IPS DF 6.9 (cell line): Measurements from ENCODE around the gene TEAD1.

Experiments used
- DNase-seq: peaks from one replicate; pipeline ENCODE4 v3.0.0-alpha.2; 2013; ENCODE audit warnings: low read depth, low spot score
- H3K27ac ChIP-seq: one replicate; pipeline ENCODE4 v1.5.1; 2013; ENCODE audit warnings: low read length, control low read depth
- H3K27me3 ChIP-seq: 2 replicates; pipeline ENCODE4 v1.6.1; 2013; ENCODE audit warnings: mild to moderate bottlenecking, low read length; ENCODE audit not compliant: control insufficient read depth, insufficient read depth
- H3K36me3 ChIP-seq: 2 replicates; pipeline ENCODE4 v1.6.1; 2013; ENCODE audit warnings: low read length; ENCODE audit not compliant: control insufficient read depth, insufficient read depth
- H3K4me1 ChIP-seq: 2 replicates; pipeline ENCODE4 v1.6.1; 2013; ENCODE audit warnings: low read length; ENCODE audit not compliant: control insufficient read depth, insufficient read depth
- H3K4me3 ChIP-seq: 2 replicates; pipeline ENCODE4 v1.5.1; 2013; ENCODE audit warnings: mild to moderate bottlenecking, low read length
- H3K9me3 ChIP-seq: 2 replicates; pipeline ENCODE4 v1.6.1; 2013; ENCODE audit warnings: low read length, inconsistent platforms; ENCODE audit not compliant: control insufficient read depth, insufficient read depth
- WGBS: extraction: QIAGEN DNeasy Blood & Tissue Kit; methylation state at CpG from one replicate; pipeline ENCODE4 v1.1.7; 2013; ENCODE audit warnings: mixed read lengths, missing lambda C conversion rate; ENCODE audit not compliant: insufficient read length, insufficient coverage; 5-methylcytosine and 5-hydroxymethylcytosine counted together

Gene TEAD1

GRCh38 chr11:12906501-12906900 lies 232.3 kb downstream of the TEAD1 start:
- Histone ChIP-seq H3K36me3 (no peaks in the 10 kb centered on the region), H3K27ac (no peak overlapping the region)
- WGBS = no CpG with 5 or more reads among the region's 4 CpGs

GRCh38 chr11:12909879-12910278 lies 235.7 kb downstream of the TEAD1 start:
- H3K36me3 ChIP-seq = no peaks in the 10 kb centered on the region
- no peaks in the 10 kb centered on the region for H3K9me3 ChIP-seq
- no peak overlapping the region for H3K4me3 ChIP-seq
- no peaks in the 10 kb centered on the region for H3K27me3 ChIP-seq
- no peak overlapping the region for H3K27ac ChIP-seq
- H3K4me1 ChIP-seq = peaks cover 2% of the 10 kb centered on the region
- DNase-seq = no peak
- WGBS = no CpG with 5 or more reads among the region's 2 CpGs

More at GRCh38 chr11:12906501-12906900, 232.3 kb downstream of the TEAD1 start:
- no peak for DNase-seq
- Histone ChIP-seq H3K9me3 (no peaks in the 10 kb centered on the region), H3K4me1 (no peaks in the 10 kb centered on the region), H3K4me3 (no peak overlapping the region), H3K27me3 (no peaks in the 10 kb centered on the region)

- Histone ChIP-seq H3K4me1 (peaks cover 7% of the 10 kb centered on the region), H3K36me3 (no peaks in the 10 kb centered on the region; the same call in 1 of the 2 replicates), H3K27ac (no peak overlapping the region), H3K9me3 (no peaks in the 10 kb centered on the region), H3K27me3 (no peaks in the 10 kb centered on the region), H3K4me3 (no peak overlapping the region)
- peak; percentile 76 for DNase-seq
- no CpG with 5 or more reads among the region's 11 CpGs for WGBS
These were observed 240.2 kb downstream of the TEAD1 start for GRCh38 chr11:12914400-12914912.

GRCh38 chr11:12915093-12915492 lies 240.9 kb downstream of the TEAD1 start:
- DNase-seq = no peak
- no CpG with 5 or more reads among the region's 7 CpGs for WGBS
- Histone ChIP-seq H3K36me3 (no peaks in the 10 kb centered on the region; the same call in 1 of the 2 replicates), H3K27ac (no peak overlapping the region), H3K4me1 (peaks cover 7% of the 10 kb centered on the region), H3K27me3 (no peaks in the 10 kb centered on the region), H3K9me3 (no peaks in the 10 kb centered on the region), H3K4me3 (no peak overlapping the region)

GRCh38 chr11:12917822-12918221 lies 243.6 kb downstream of the TEAD1 start:
- DNase-seq = no peak
- H3K9me3 ChIP-seq = no peaks in the 10 kb centered on the region
- no peaks in the 10 kb centered on the region for H3K27me3 ChIP-seq
- H3K27ac ChIP-seq = no peak overlapping the region
- peaks cover 5% of the 10 kb centered on the region for H3K4me1 ChIP-seq
- WGBS = no CpG with 5 or more reads among the region's 1 CpG
- no peaks in the 10 kb centered on the region; the same call in 1 of the 2 replicates for H3K36me3 ChIP-seq
- no peak overlapping the region for H3K4me3 ChIP-seq

GRCh38 chr11:12918667-12919066 lies 244.4 kb downstream of the TEAD1 start:
- H3K36me3 ChIP-seq = no peaks in the 10 kb centered on the region; the same call in 1 of the 2 replicates
- no peak for DNase-seq
- H3K4me1 ChIP-seq = peaks cover 5% of the 10 kb centered on the region
- H3K27ac ChIP-seq = no peak overlapping the region
- no CpG with 5 or more reads among the region's 4 CpGs for WGBS
- no peaks in the 10 kb centered on the region for H3K27me3 ChIP-seq
- no peak overlapping the region for H3K4me3 ChIP-seq
- H3K9me3 ChIP-seq = no peaks in the 10 kb centered on the region

GRCh38 chr11:12922418-12922817 lies 248.2 kb downstream of the TEAD1 start:
- Histone ChIP-seq H3K4me3 (no peak overlapping the region), H3K9me3 (no peaks in the 10 kb centered on the region), H3K27ac (no peak overlapping the region), H3K4me1 (no peaks in the 10 kb centered on the region), H3K36me3 (peaks cover 2% of the 10 kb centered on the region; the same call in 1 of the 2 replicates), H3K27me3 (no peaks in the 10 kb centered on the region)
- DNase-seq = no peak
- no CpG with 5 or more reads among the region's 7 CpGs for WGBS

GRCh38 chr11:12922980-12923507 lies 248.8 kb downstream of the TEAD1 start:
- Histone ChIP-seq H3K27me3 (no peaks in the 10 kb centered on the region), H3K4me1 (no peaks in the 10 kb centered on the region), H3K36me3 (peaks cover 2% of the 10 kb centered on the region; the same call in 1 of the 2 replicates), H3K9me3 (no peaks in the 10 kb centered on the region), H3K27ac (no peak overlapping the region), H3K4me3 (no peak overlapping the region)
- WGBS = no CpG with 5 or more reads among the region's 12 CpGs
- no peak for DNase-seq

GRCh38 chr11:12924650-12925049 lies 250.4 kb downstream of the TEAD1 start:
- H3K27ac ChIP-seq = no peak overlapping the region
- no peak for DNase-seq
- no peaks in the 10 kb centered on the region for H3K27me3 ChIP-seq
- no peak overlapping the region for H3K4me3 ChIP-seq
- H3K36me3 ChIP-seq = peaks cover 2% of the 10 kb centered on the region; the same call in 1 of the 2 replicates
- no peaks in the 10 kb centered on the region for H3K4me1 ChIP-seq
- no peaks in the 10 kb centered on the region for H3K9me3 ChIP-seq
- WGBS = no CpG with 5 or more reads among the region's 3 CpGs

- H3K9me3 ChIP-seq = no peaks in the 10 kb centered on the region
- no CpG with 5 or more reads among the region's 4 CpGs for WGBS
- H3K36me3 ChIP-seq = peaks cover 2% of the 10 kb centered on the region; the same call in 1 of the 2 replicates
- no peak overlapping the region for H3K27ac ChIP-seq
- no peak overlapping the region for H3K4me3 ChIP-seq
- no peak for DNase-seq
- no peaks in the 10 kb centered on the region for H3K4me1 ChIP-seq
- no peaks in the 10 kb centered on the region for H3K27me3 ChIP-seq
These were observed 251.3 kb downstream of the TEAD1 start for GRCh38 chr11:12925520-12925919.

- no peak for DNase-seq
- no peaks in the 10 kb centered on the region for H3K9me3 ChIP-seq
- no CpG with 5 or more reads among the region's 3 CpGs for WGBS
- no peak overlapping the region for H3K27ac ChIP-seq
- H3K4me3 ChIP-seq = no peak overlapping the region
- H3K4me1 ChIP-seq = no peaks in the 10 kb centered on the region
- H3K36me3 ChIP-seq = peaks cover 2% of the 10 kb centered on the region; the same call in 1 of the 2 replicates
- H3K27me3 ChIP-seq = no peaks in the 10 kb centered on the region
These were observed 253.0 kb downstream of the TEAD1 start for GRCh38 chr11:12927221-12927620.
